Upper lobe of right lung (tissue), 1 donor: ENCODE data around the gene AGFG1. TPM values are rescaled to one million over a fixed set of nuclear protein-coding genes. Genes with fewer than 3 reads are reported as not detected.

ENCODE experiments used
- ATAC-seq: fragments of 200-7000 bp; cut with Tn5 transposase; one replicate; pipeline ENCODE4 v1.9.1; 2020; ENCODE audit warnings: mild to moderate bottlenecking, moderate library complexity
- DNase-seq: peaks from one replicate; pipeline ENCODE4 v3.0.0-alpha.2; 2020
- H3K27ac ChIP-seq: fragments of 200-600 bp; one replicate; pipeline ENCODE4 v1.8.0; 2022
- H3K27me3 ChIP-seq: fragments of 200-600 bp; one replicate; pipeline ENCODE4 v1.8.0; 2022; ENCODE audit warnings: mild to moderate bottlenecking
- H3K36me3 ChIP-seq: fragments of 200-600 bp; one replicate; pipeline ENCODE4 v1.8.0; 2022
- H3K4me1 ChIP-seq: fragments of 200-600 bp; one replicate; pipeline ENCODE4 v1.8.0; 2022
- H3K4me3 ChIP-seq: fragments of 200-600 bp; one replicate; pipeline ENCODE4 v1.8.0; 2022; ENCODE audit warnings: mild to moderate bottlenecking
- H3K9me3 ChIP-seq: fragments of 200-600 bp; one replicate; pipeline ENCODE4 v1.8.0; 2022
- intact Hi-C: fragments of 100-400 bp; cut with DNase I; formaldehyde crosslinking; loops from one replicate; pipeline ENCODE4 v1.11.0; 2022
- total RNA-seq: library from RNA; stranded (reverse); fragmentation: NEBNext Ultra II Directional; extraction: Animal tissue kit (Norgen Biotek cat#: 25700); gene quantifications from one replicate; pipeline ENCODE4 v1.2.1, GENCODE V29; 2021
- TF ChIP-seq, protein P1 (sequence below): fragments of 200-600 bp; IDR thresholded peaks from one replicate; pipeline ENCODE4 v1.8.0; 2022; ENCODE audit warnings: antibody characterized with exemption
- donor health status: DM: no; HTN: yes; CAD: no; lungs with severe emphysema.

Gene AGFG1
- total RNA-seq, 1 donor from 2014 or later = 92.9 TPM

DNA sequence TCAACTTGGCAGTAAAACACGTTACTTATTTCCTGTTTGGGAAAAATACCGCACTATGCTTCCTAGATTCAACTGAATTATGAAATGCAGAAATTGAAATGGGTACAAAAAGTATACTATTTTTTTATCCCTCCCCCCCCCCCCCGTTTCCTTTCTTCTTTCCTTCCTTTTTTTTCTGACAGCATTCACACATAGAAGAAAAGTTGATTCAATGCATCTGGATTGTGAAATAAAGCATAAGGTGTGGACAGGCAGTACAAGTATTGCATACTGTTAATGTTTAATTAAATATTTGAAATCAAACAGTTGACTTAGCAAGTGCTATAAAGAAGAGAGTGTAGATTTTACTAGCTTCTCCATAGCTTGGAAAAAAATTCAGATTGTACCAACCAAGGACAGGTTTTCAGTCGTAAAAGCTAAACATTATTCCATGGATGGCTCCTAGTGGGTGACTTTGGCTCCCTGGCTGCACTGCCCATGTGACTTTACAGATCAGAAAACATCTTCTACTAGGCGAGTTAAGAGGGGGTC, 21.6 kb upstream of the AGFG1 start:
- DNase-seq (no peak), ATAC-seq (peak; percentile 40)
- no peaks in the 10 kb centered on the region for H3K9me3 ChIP-seq
- no peaks in the 10 kb centered on the region for H3K36me3 ChIP-seq
- intact Hi-C loops = no loop called here
- H3K27me3 ChIP-seq = no peaks in the 10 kb centered on the region
- peaks cover 12% of the 10 kb centered on the region for H3K4me1 ChIP-seq
- H3K4me3 ChIP-seq = no peak overlapping the region
- peak overlapping the region; percentile 40 for H3K27ac ChIP-seq
- TF ChIP-seq, protein P1, sequence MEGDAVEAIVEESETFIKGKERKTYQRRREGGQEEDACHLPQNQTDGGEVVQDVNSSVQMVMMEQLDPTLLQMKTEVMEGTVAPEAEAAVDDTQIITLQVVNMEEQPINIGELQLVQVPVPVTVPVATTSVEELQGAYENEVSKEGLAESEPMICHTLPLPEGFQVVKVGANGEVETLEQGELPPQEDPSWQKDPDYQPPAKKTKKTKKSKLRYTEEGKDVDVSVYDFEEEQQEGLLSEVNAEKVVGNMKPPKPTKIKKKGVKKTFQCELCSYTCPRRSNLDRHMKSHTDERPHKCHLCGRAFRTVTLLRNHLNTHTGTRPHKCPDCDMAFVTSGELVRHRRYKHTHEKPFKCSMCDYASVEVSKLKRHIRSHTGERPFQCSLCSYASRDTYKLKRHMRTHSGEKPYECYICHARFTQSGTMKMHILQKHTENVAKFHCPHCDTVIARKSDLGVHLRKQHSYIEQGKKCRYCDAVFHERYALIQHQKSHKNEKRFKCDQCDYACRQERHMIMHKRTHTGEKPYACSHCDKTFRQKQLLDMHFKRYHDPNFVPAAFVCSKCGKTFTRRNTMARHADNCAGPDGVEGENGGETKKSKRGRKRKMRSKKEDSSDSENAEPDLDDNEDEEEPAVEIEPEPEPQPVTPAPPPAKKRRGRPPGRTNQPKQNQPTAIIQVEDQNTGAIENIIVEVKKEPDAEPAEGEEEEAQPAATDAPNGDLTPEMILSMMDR = no peak

DNA sequence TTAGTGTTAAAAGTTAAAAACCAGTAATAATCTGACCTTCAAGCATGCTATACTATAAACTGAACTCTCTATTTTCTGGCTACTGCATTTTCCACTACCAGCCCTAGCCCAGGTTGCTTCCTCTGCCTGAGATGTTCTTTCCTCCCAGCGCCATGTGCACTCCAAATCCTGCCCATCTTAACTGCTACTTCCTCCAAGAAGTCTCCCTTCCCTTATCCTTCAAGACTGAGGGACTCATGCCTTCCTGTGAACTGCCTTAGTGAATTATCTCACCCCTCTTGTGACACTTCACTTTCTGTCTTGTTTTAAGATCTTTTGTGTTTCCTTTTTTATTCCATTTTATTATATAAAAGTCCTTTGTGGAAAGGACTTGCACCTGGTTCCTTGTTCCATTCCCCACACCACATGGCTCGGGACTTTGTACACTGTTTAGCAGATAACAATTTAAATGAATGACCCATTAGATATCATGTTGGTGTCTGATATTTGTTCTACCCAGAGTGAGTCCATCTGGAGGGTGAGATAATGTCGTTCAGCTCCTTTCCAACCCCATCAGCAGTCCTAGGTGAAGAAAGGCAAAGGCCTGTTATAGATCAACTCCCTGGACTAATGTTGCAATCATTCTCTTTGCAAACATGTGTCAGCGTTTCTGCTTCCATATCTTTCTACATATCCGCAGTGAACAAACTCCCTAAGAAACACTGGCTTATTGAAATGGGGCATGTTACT, 20.9 kb upstream of the AGFG1 start:
- intact Hi-C loops = no loop called here
- H3K4me3 ChIP-seq = no peak overlapping the region
- no peaks in the 10 kb centered on the region for H3K27me3 ChIP-seq
- no peaks in the 10 kb centered on the region for H3K36me3 ChIP-seq
- ATAC-seq (peak; percentile 86), DNase-seq (no peak)
- TF ChIP-seq, protein P1 = no peak
- peaks cover 12% of the 10 kb centered on the region for H3K4me1 ChIP-seq
- H3K9me3 ChIP-seq = no peaks in the 10 kb centered on the region
- peak overlapping the region; percentile 40 for H3K27ac ChIP-seq

DNA sequence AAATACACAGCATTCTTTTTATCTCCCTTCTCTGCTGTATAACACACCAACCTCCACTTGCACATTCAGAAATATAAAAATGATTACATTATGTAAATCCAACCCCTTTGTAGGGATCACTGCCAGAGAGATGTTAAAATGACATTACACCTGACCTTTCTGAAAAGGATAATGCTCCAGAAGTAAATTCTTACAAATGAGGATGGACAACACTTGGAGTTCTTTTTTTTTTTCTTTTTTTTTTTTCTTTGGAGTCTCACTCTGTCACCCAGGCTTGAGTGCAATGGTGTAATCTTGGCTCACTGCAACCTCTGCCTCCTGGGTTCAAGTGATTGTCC, 20.3 kb upstream of the AGFG1 start:
- no peaks in the 10 kb centered on the region for H3K9me3 ChIP-seq
- intact Hi-C loops = no loop called here
- DNase-seq (no peak), ATAC-seq (no peak)
- peak overlapping the region; percentile 19 for H3K27ac ChIP-seq
- H3K4me3 ChIP-seq = no peak overlapping the region
- no peaks in the 10 kb centered on the region for H3K27me3 ChIP-seq
- H3K36me3 ChIP-seq = no peaks in the 10 kb centered on the region
- TF ChIP-seq, protein P1 = no peak
- peaks cover 12% of the 10 kb centered on the region for H3K4me1 ChIP-seq

DNA sequence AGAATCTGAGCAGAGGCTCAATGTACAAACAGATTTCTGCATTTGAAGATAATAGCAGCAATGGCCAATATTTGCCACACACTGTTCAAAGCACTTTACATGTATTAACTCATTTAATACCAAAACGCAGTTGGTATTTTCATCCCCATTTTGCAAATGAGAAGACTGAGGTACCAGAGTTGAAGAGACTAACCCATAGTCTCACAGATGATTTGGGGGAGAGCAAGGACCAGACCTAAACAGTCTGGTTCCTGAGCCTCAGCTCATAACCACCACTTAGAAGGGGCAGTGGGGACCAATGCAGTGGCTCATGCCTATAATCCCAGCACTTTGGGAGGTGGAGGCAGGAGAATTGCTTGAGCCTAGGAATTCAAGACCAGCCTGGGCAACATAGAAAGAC, 18.1 kb upstream of the AGFG1 start:
- Histone ChIP-seq H3K27me3 (no peaks in the 10 kb centered on the region), H3K4me3 (no peak overlapping the region), H3K4me1 (peaks cover 12% of the 10 kb centered on the region), H3K36me3 (no peaks in the 10 kb centered on the region), H3K9me3 (no peaks in the 10 kb centered on the region), H3K27ac (no peak overlapping the region)
- DNase-seq = no peak
- intact Hi-C loops = no loop called here
- TF ChIP-seq, protein P1 = no peak
- ATAC-seq = no peak

DNA sequence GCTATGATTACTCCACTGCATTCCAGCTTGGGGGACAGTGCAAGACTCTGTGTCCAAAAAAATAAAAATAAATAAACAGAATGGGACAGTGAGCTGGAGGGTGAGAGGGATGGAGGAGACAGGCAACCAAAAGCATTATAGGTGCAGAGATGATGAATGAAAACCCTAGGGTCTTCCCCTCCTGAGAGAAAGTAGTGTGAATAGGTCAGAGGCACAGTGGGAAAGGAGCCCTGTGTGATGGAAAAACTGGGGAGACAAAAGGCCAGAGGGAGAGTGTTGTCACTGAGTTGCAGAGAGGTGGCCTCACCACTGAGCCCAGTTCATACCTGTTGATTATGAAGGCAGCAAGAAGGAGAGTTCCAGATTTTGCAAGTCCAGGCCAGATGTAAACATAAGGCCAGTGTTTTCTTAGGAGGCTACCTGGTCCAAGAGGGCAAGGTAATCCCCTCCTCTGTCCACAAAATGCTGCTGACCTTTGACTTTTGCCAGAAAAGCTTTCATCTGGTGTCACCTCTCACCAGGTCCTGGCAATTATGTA, 17.6 kb upstream of the AGFG1 start:
- no peak for DNase-seq
- Histone ChIP-seq H3K4me1 (peaks cover 12% of the 10 kb centered on the region), H3K27ac (no peak overlapping the region), H3K4me3 (no peak overlapping the region), H3K9me3 (no peaks in the 10 kb centered on the region), H3K36me3 (no peaks in the 10 kb centered on the region), H3K27me3 (no peaks in the 10 kb centered on the region)
- ATAC-seq = no peak
- intact Hi-C loops = no loop called here
- TF ChIP-seq, protein P1 = no peak
